Activated naive CD4-positive, alpha-beta T cell treated with anti-CD3 and anti-CD28 coated beads, Interleukin-2, amount 10 ng/mL, durations not matched to agents 7 days and 5 days (primary cell): ENCODE results near the gene PTCD3.

Experiments
- CTCF ChIA-PET: fragments of 350-600 bp; sonication (Branson Sonifier 250); formaldehyde crosslinking; loops from one replicate; lab custom pipeline; 2021; ENCODE audit warnings: antibody characterized with exemption; lab: Charles Lee
- DNase-seq: peaks from one replicate; pipeline ENCODE4 v3.0.0-alpha.2; 2020
- H3K27ac Mint-ChIP-seq: one replicate; pipeline ENCODE4 v1.8.0; 2021; ENCODE audit warnings: mild to moderate bottlenecking, moderate library complexity, mixed read lengths
- H3K27me3 Mint-ChIP-seq: one replicate; pipeline ENCODE4 v1.8.0; 2021; ENCODE audit warnings: mild to moderate bottlenecking, mixed read lengths
- H3K36me3 Mint-ChIP-seq: one replicate; pipeline ENCODE4 v1.8.0; 2021; ENCODE audit warnings: mixed read lengths
- H3K4me1 Mint-ChIP-seq: one replicate; pipeline ENCODE4 v1.8.0; 2021; ENCODE audit warnings: mixed read lengths
- H3K4me3 Mint-ChIP-seq: one replicate; pipeline ENCODE4 v1.8.0; 2021; ENCODE audit warnings: mild to moderate bottlenecking, moderate library complexity, mixed read lengths
- H3K9me3 Mint-ChIP-seq: one replicate; pipeline ENCODE4 v1.8.0; 2021; ENCODE audit warnings: mixed read lengths

PTCD3 gene

DNA sequence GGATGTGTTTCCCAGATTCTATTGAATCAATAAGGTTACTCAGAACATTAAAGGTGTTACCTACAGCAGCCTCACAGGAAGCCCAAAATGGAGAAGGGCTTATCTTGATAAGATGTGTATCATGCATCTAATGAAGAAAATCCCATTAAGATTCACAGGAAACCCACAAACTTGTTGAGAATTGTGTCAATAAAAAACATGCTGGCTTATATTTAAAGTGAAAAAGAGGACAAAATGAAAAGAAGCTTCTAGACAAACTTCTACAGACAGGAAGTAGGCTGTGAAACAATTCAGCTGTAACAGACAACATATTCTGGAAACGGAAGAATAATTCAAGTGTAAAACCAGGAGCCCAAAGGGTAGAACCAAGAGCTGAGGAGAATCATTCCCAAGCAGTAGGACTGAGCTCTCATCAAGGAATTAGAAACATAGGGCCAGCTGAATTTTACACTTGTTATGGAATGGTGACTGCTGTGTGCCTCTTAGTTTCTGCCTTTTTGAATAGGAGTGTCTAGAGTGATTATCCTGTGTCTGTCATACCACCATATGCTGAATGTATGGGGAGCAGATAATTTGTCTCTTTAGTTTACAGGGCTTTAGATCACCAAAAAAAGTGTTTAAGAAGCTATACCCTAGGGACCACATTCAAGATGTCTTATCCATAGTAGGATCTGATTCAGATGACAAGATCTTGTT, 79.6 kb downstream of the PTCD3 start:
- Mint-ChIP-seq H3K27me3 (no peaks in the 10 kb centered on the region), H3K27ac (peak overlapping the region; percentile 94), H3K4me1 (peaks cover 80% of the 10 kb centered on the region), H3K36me3 (peaks cover 40% of the 10 kb centered on the region), H3K4me3 (peak overlapping the region; percentile 42), H3K9me3 (no peaks in the 10 kb centered on the region)
- CTCF ChIA-PET, result interaction anchor here (0.5 to 0.6 kb wide), 2 partner anchors 9 to 63 kb away, joined by 3 to 4 read pairs; partner anchors contain the start of gene IMMT
- no peak for DNase-seq

GRCh38 chr2:86186431-86186830, 80.4 kb downstream of the PTCD3 start:
- peak overlapping the region; percentile 42 for H3K4me3 Mint-ChIP-seq
- H3K27me3 Mint-ChIP-seq, result no peaks in the 10 kb centered on the region
- peaks cover 85% of the 10 kb centered on the region for H3K4me1 Mint-ChIP-seq
- CTCF ChIA-PET, result interaction anchor here (0.6 kb wide), 1 partner anchor 11 kb away, joined by 4 read pairs; no protein-coding TSS in a partner anchor
- H3K36me3 Mint-ChIP-seq, result peaks cover 43% of the 10 kb centered on the region
- H3K27ac Mint-ChIP-seq, result peak overlapping the region; percentile 94
- no peak for DNase-seq
- no peaks in the 10 kb centered on the region for H3K9me3 Mint-ChIP-seq

GRCh38 chr2:86189782-86190416, 83.9 kb downstream of the PTCD3 start:
- H3K4me3 Mint-ChIP-seq, result no peak overlapping the region
- H3K4me1 Mint-ChIP-seq, result peaks cover 87% of the 10 kb centered on the region
- CTCF ChIA-PET, result interaction anchor here (1.2 kb wide), 1 partner anchor 31 kb away, joined by 3 read pairs; no protein-coding TSS in a partner anchor
- no peak for DNase-seq
- H3K9me3 Mint-ChIP-seq, result no peaks in the 10 kb centered on the region
- H3K36me3 Mint-ChIP-seq, result peaks cover 54% of the 10 kb centered on the region
- H3K27me3 Mint-ChIP-seq, result no peaks in the 10 kb centered on the region
- peak overlapping the region; percentile 15 for H3K27ac Mint-ChIP-seq
